SK-N-SH (cell line): Measurements from ENCODE around the gene ZBTB7B. TPM values are rescaled to one million over a fixed set of nuclear protein-coding genes. Genes with fewer than 3 reads are reported as not detected.
A peak's percentile ranks its signal among the peaks of the same experiment; 100 is the strongest.

Experiments used
- CTCF ChIA-PET: fragments of 300-600, 350-600 bp; formaldehyde crosslinking; extraction: SDS; loops from one replicate; lab custom pipeline; 2021; lab: Yijun Ruan, JAX
- POLR2A ChIA-PET: fragments of 350-600 bp; sonication (Branson Sonifier 250); formaldehyde crosslinking; extraction: SDS; loops from one replicate; lab custom pipeline; 2020; ENCODE audit warnings: antibody characterized with exemption, inconsistent platforms; lab: Yijun Ruan, JAX
- DNase-seq: peaks from one replicate; pipeline ENCODE4 v3.0.0; 2012
- H2AFZ ChIP-seq: fragments of 200-600 bp; sonication (generic); 2 replicates; pipeline ENCODE4 v1.8.1; 2016; ENCODE audit warnings: antibody characterized with exemption, mild to moderate bottlenecking, low read depth
- H3F3A ChIP-seq: fragments of 200-600 bp; sonication (generic); replicated peaks from 2 replicates; pipeline ENCODE3; 2016; ENCODE audit warnings: antibody characterized with exemption, mild to moderate bottlenecking; ENCODE audit not compliant: insufficient read depth
- H3K27ac ChIP-seq, 2 experiments: fragments of 200-500 bp in 1 of 2; fragments of 200-600 bp in 1 of 2; sonication (Bioruptor generic) in 1 of 2; sonication (generic), shearing (Covaris generic) in 1 of 2; 2 replicates each; pipeline versions ENCODE4 v1.5.1 to v1.6.1; 2014 to 2016; ENCODE audit warnings: low read depth in 2 of 2, inconsistent platforms in 1 of 2, low read length in 1 of 2, mild to moderate bottlenecking in 1 of 2, mixed read lengths in 1 of 2
- H3K27me3 ChIP-seq: fragments of 200-600 bp; sonication (generic), shearing (Covaris generic); 2 replicates; pipeline ENCODE4 v1.6.1; 2016; ENCODE audit warnings: mixed run types; ENCODE audit not compliant: insufficient read depth
- H3K36me3 ChIP-seq, 2 experiments: fragments of 200-500 bp in 1 of 2; fragments of 200-600 bp in 1 of 2; sonication (Bioruptor generic) in 1 of 2; sonication (generic) in 1 of 2; replicated peaks in 1 of 2; 2 replicates each; pipeline versions ENCODE3 to v1.5.1; 2014 to 2016; ENCODE audit warnings: low read length in 1 of 2, mild to moderate bottlenecking in 1 of 2; ENCODE audit not compliant: insufficient read depth in 2 of 2, control insufficient read depth in 1 of 2
- H3K4me1 ChIP-seq, 2 experiments: fragments of 200-500 bp in 1 of 2; fragments of 200-600 bp in 1 of 2; sonication (Bioruptor generic) in 1 of 2; sonication (generic), shearing (Covaris generic) in 1 of 2; 2 replicates each; pipeline versions ENCODE4 v1.5.1 to v1.6.1; 2014 to 2016; ENCODE audit warnings: low read depth in 1 of 2, low read length in 1 of 2, mixed run types in 1 of 2; ENCODE audit not compliant: insufficient read depth in 2 of 2, control insufficient read depth in 1 of 2
- H3K4me2 ChIP-seq: fragments of 200-600 bp; sonication (generic), shearing (Covaris generic); 2 replicates; pipeline ENCODE4 v1.6.1; 2017; ENCODE audit warnings: mixed run types
- H3K4me3 ChIP-seq, 2 experiments: fragments of 200-500 bp in 1 of 2; fragments of 200-600 bp in 1 of 2; sonication (Bioruptor generic) in 1 of 2; sonication (generic), shearing (Covaris generic) in 1 of 2; 2 replicates each; pipeline versions ENCODE4 v1.5.1 to v1.8.1; 2014 to 2016; ENCODE audit warnings: low read depth in 2 of 2, inconsistent platforms in 1 of 2, low read length in 1 of 2, mild to moderate bottlenecking in 1 of 2, mixed read lengths in 1 of 2, moderate library complexity in 1 of 2
- H3K79me2 ChIP-seq: fragments of 200-600 bp; sonication (generic); 2 replicates; pipeline ENCODE4 v1.8.1; 2017; ENCODE audit warnings: mild to moderate bottlenecking; ENCODE audit not compliant: insufficient read depth
- H3K9ac ChIP-seq: fragments of 200-600 bp; sonication (generic); 2 replicates; pipeline ENCODE4 v1.6.1; 2017; ENCODE audit warnings: mixed run types
- H3K9me2 ChIP-seq: fragments of 200-600 bp; sonication (generic); 2 replicates; pipeline ENCODE4 v1.6.1; 2017; ENCODE audit warnings: mixed run types
- H3K9me3 ChIP-seq: fragments of 200-600 bp; sonication (generic); 2 replicates; pipeline ENCODE4 v1.6.1; 2017; ENCODE audit warnings: mixed run types, mild to moderate bottlenecking, moderate library complexity
- H4K20me1 ChIP-seq: fragments of 200-600 bp; sonication (generic); 2 replicates; pipeline ENCODE4 v1.6.1; 2017; ENCODE audit warnings: mild to moderate bottlenecking, mixed run types; ENCODE audit not compliant: insufficient read depth
- CHD2 ChIP-seq: fragments of 150-350 bp; IDR thresholded peaks from 2 replicates; pipeline ENCODE4 v1.6.1; 2018; ENCODE audit warnings: low read length; ENCODE audit not compliant: partially characterized antibody
- EZH2phosphoT487 ChIP-seq: fragments of 200-600 bp; sonication (generic); IDR thresholded peaks from 2 replicates; pipeline ENCODE4 v1.6.1; 2017; ENCODE audit warnings: low read depth, mixed run types, mild to moderate bottlenecking, antibody characterized with exemption, moderate library complexity, borderline replicate concordance
- MXI1 ChIP-seq: IDR thresholded peaks from 2 replicates; pipeline ENCODE4 v1.6.1; 2012; ENCODE audit warnings: mild to moderate bottlenecking, low read depth, low read length, improper control_type of control experiment
- NFIC ChIP-seq: IDR thresholded peaks from 2 replicates; pipeline ENCODE4 v1.4.0; 2012; ENCODE audit warnings: borderline replicate concordance
- NRF1 ChIP-seq: IDR thresholded peaks from 2 replicates; pipeline ENCODE4 v1.6.1; 2012; ENCODE audit warnings: low read depth, mild to moderate bottlenecking, low read length
- POLR2AphosphoS5 ChIP-seq: IDR thresholded peaks from 2 replicates; pipeline ENCODE4 v1.6.1; 2012; ENCODE audit warnings: low read depth, low read length
- RAD21 ChIP-seq: IDR thresholded peaks from 2 replicates; pipeline ENCODE4 v1.6.1; 2012; ENCODE audit warnings: mild to moderate bottlenecking, low read length
- RCOR1 ChIP-seq: fragments of 150-350 bp; IDR thresholded peaks from 2 replicates; pipeline ENCODE4 v1.6.1; 2017; ENCODE audit warnings: antibody characterized with exemption, low read length
- RFX5 ChIP-seq: IDR thresholded peaks from 2 replicates; pipeline ENCODE4 v1.6.1; 2012; ENCODE audit warnings: mild to moderate bottlenecking, improper control_type of control experiment, low read length
- SMC3 ChIP-seq: IDR thresholded peaks from 2 replicates; pipeline ENCODE4 v1.6.1; 2012; ENCODE audit warnings: low read depth, low read length, improper control_type of control experiment
- TAF1 ChIP-seq: IDR thresholded peaks from 2 replicates; pipeline ENCODE4 v1.6.1; 2012; ENCODE audit warnings: low read depth, mild to moderate bottlenecking, low read length, moderate library complexity, borderline replicate concordance
- TCF12 ChIP-seq: IDR thresholded peaks from 2 replicates; pipeline ENCODE4 v1.4.0; 2012
- YY1 ChIP-seq: IDR thresholded peaks from 2 replicates; pipeline ENCODE4 v1.4.0; 2012; ENCODE audit warnings: low read depth, mild to moderate bottlenecking
- ZBTB33 ChIP-seq: IDR thresholded peaks from 2 replicates; pipeline ENCODE4 v1.4.0; 2012; ENCODE audit warnings: low read depth, borderline replicate concordance
- WGBS: methylation state at CpG from one replicate; pipeline ENCODE4 v1.1.6; 2017; ENCODE audit warnings: low lambda C conversion rate; 5-methylcytosine and 5-hydroxymethylcytosine counted together
- polyA plus RNA-seq, 3 experiments: library from polyadenylated mRNA; depleted of rRNA; stranded (reverse); fragments of >200 nt; gene quantifications; 2 replicates each; pipeline ENCODE4 v1.2.3, GENCODE V29; 2012
- TF ChIP-seq, protein P1 (sequence below): IDR thresholded peaks from 2 replicates; pipeline ENCODE4 v1.4.0; 2012; ENCODE audit warnings: low read depth
- TF ChIP-seq, protein P2 (sequence below): fragments of 200-600 bp; sonication (generic); IDR thresholded peaks from 2 replicates; pipeline ENCODE4 v1.6.1; 2017; ENCODE audit warnings: antibody characterized with exemption, mild to moderate bottlenecking, moderate library complexity
- TF ChIP-seq, protein P3 (sequence below): IDR thresholded peaks from 2 replicates; pipeline ENCODE4 v1.6.1; 2012; ENCODE audit warnings: mild to moderate bottlenecking, low read depth, low read length, moderate library complexity

The ZBTB7B gene
- polyA plus RNA-seq, 1 of the 3 experiments (the other 2 are of a cell fraction), result 15.7 TPM

GRCh38 chr1:155050560-155051341, 48.1 kb downstream of the ZBTB7B start, which contains the start of gene ADAM15:
TSS of gene ADAM15 (plus strand) at chr1:155051316. CDS start at chr1:155051387, 71 bp downstream.
- Histone ChIP-seq H3K9ac (peak within 1 kb of the TSS; percentile 74), H3K36me3 (peaks cover 0 to 13% of the 10 kb centered on the region in 2 experiments), H3K27ac (peak within 1 kb of the TSS; percentile 61 to 92), H3K9me3 (no peaks in the 10 kb centered on the region), H3F3A (peaks cover 13% of the 10 kb centered on the region), H3K27me3 (no peaks in the 10 kb centered on the region), H4K20me1 (no peaks in the 10 kb centered on the region), H3K4me3 (peak within 1 kb of the TSS; percentile 84 to 98), H3K79me2 (peaks cover 8% of the 10 kb centered on the region; the same call in 1 of the 2 replicates), H3K4me2 (peak within 1 kb of the TSS; percentile 97), H3K9me2 (no peaks in the 10 kb centered on the region), H3K4me1 (peaks cover 7 to 42% of the 10 kb centered on the region in 2 experiments), H2AFZ (peak within 1 kb of the TSS; percentile 81; the same call in 1 of the 2 replicates)
- peak; percentile 99 for DNase-seq
- TF ChIP-seq, protein P1, sequence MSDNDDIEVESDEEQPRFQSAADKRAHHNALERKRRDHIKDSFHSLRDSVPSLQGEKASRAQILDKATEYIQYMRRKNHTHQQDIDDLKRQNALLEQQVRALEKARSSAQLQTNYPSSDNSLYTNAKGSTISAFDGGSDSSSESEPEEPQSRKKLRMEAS, result peak; percentile 79
- no peak for TF ChIP-seq RFX5
- no peak for TF ChIP-seq RCOR1
- TF ChIP-seq NRF1, result peak; percentile 42
- TF ChIP-seq ZBTB33, result no peak
- TF ChIP-seq MXI1, result peak; percentile 76
- TF ChIP-seq NFIC, result 0 out of 2 replicates have a peak, but pooled peaks have one; percentile 9
- TF ChIP-seq RAD21, result peak; percentile 40
- TF ChIP-seq TCF12, result peak; percentile 30; the same call in 1 of the 2 replicates
- peak; percentile 42 for TF ChIP-seq CHD2
- no peak for TF ChIP-seq EZH2phosphoT487
- TF ChIP-seq, protein P2, sequence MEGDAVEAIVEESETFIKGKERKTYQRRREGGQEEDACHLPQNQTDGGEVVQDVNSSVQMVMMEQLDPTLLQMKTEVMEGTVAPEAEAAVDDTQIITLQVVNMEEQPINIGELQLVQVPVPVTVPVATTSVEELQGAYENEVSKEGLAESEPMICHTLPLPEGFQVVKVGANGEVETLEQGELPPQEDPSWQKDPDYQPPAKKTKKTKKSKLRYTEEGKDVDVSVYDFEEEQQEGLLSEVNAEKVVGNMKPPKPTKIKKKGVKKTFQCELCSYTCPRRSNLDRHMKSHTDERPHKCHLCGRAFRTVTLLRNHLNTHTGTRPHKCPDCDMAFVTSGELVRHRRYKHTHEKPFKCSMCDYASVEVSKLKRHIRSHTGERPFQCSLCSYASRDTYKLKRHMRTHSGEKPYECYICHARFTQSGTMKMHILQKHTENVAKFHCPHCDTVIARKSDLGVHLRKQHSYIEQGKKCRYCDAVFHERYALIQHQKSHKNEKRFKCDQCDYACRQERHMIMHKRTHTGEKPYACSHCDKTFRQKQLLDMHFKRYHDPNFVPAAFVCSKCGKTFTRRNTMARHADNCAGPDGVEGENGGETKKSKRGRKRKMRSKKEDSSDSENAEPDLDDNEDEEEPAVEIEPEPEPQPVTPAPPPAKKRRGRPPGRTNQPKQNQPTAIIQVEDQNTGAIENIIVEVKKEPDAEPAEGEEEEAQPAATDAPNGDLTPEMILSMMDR, result peak; percentile 88
- peak; percentile 50 for TF ChIP-seq SMC3
- TF ChIP-seq TAF1, result peak; percentile 55; the same call in 1 of the 2 replicates
- no peak for TF ChIP-seq YY1
- 0 out of 2 replicates have a peak, but pooled peaks have one; percentile 21 for TF ChIP-seq POLR2AphosphoS5
- TF ChIP-seq, protein P3, sequence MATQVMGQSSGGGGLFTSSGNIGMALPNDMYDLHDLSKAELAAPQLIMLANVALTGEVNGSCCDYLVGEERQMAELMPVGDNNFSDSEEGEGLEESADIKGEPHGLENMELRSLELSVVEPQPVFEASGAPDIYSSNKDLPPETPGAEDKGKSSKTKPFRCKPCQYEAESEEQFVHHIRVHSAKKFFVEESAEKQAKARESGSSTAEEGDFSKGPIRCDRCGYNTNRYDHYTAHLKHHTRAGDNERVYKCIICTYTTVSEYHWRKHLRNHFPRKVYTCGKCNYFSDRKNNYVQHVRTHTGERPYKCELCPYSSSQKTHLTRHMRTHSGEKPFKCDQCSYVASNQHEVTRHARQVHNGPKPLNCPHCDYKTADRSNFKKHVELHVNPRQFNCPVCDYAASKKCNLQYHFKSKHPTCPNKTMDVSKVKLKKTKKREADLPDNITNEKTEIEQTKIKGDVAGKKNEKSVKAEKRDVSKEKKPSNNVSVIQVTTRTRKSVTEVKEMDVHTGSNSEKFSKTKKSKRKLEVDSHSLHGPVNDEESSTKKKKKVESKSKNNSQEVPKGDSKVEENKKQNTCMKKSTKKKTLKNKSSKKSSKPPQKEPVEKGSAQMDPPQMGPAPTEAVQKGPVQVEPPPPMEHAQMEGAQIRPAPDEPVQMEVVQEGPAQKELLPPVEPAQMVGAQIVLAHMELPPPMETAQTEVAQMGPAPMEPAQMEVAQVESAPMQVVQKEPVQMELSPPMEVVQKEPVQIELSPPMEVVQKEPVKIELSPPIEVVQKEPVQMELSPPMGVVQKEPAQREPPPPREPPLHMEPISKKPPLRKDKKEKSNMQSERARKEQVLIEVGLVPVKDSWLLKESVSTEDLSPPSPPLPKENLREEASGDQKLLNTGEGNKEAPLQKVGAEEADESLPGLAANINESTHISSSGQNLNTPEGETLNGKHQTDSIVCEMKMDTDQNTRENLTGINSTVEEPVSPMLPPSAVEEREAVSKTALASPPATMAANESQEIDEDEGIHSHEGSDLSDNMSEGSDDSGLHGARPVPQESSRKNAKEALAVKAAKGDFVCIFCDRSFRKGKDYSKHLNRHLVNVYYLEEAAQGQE, result peak; percentile 40; the same call in 1 of the 2 replicates
- ChIA-PET CTCF (interaction anchor here (0.6 to 26.0 kb wide), 36 partner anchors 9 to 760 kb away, joined by 3 to 573 read pairs (median 4); partner anchors contain the start of genes EFNA3, EFNA4, FLAD1 and KRTCAP2), POLR2A (interaction anchor here (0.8 to 1.6 kb wide), 6 partner anchors 30 to 122 kb away, joined by 3 to 5 read pairs (median 4); partner anchors contain the start of genes KRTCAP2, LENEP, PBXIP1 and SHC1)
- 1% methylated on average over 29 of the region's 99 CpGs for WGBS
